Progenitor cell of endocrine pancreas (in vitro differentiated cells): ENCODE measurements around the gene BMP8A. TPM values are rescaled to one million over a fixed set of nuclear protein-coding genes. Genes with fewer than 3 reads are reported as not detected.
"Not testable (repeated sequence)": the region's sequence is repeated elsewhere in the genome, so short reads cannot be mapped to it uniquely, and the experiment has no call there.

Source experiments
- DNase-seq: peaks from one replicate; pipeline ENCODE4 v3.0.0; 2021; ENCODE audit warnings: low spot score; ENCODE audit not compliant: unreplicated experiment
- H3K27ac Mint-ChIP-seq: 2 replicates; pipeline ENCODE4 v1.8.0; 2021; ENCODE audit warnings: mild to moderate bottlenecking, moderate library complexity, mixed read lengths
- H3K27me3 Mint-ChIP-seq: 2 replicates; pipeline ENCODE4 v1.8.0; 2021; ENCODE audit warnings: mixed read lengths
- H3K36me3 Mint-ChIP-seq: 2 replicates; pipeline ENCODE4 v1.8.0; 2022; ENCODE audit warnings: mixed read lengths; ENCODE audit not compliant: insufficient read depth
- H3K4me1 Mint-ChIP-seq: 2 replicates; pipeline ENCODE4 v1.8.0; 2021; ENCODE audit warnings: low read depth, mixed read lengths
- H3K4me3 Mint-ChIP-seq: 2 replicates; pipeline ENCODE4 v1.8.0; 2021; ENCODE audit warnings: low read depth, mild to moderate bottlenecking, moderate library complexity, mixed read lengths
- H3K9me3 Mint-ChIP-seq: 2 replicates; pipeline ENCODE4 v1.8.0; 2021; ENCODE audit warnings: low read depth, mixed read lengths
- CTCF ChIP-seq: fragments of 200-600 bp; sonication (generic); IDR thresholded peaks from one replicate; pipeline ENCODE4 v1.5.0; 2021; ENCODE audit warnings: antibody characterized with exemption, mild to moderate bottlenecking; ENCODE audit not compliant: unreplicated experiment
- long read RNA-seq: library from polyadenylated mRNA; unstranded; transcript quantifications from one replicate; pipeline ENCODE4 v2.0.0, GENCODE V29; 2020
- total RNA-seq: library from RNA; stranded (reverse); gene quantifications from 2 replicates; pipeline ENCODE4 v1.2.1, GENCODE V29; 2021

BMP8A gene
- total RNA-seq, result 0.67 and 0.71 TPM in 2 replicates
- long read RNA-seq, result 0 reads

DNA sequence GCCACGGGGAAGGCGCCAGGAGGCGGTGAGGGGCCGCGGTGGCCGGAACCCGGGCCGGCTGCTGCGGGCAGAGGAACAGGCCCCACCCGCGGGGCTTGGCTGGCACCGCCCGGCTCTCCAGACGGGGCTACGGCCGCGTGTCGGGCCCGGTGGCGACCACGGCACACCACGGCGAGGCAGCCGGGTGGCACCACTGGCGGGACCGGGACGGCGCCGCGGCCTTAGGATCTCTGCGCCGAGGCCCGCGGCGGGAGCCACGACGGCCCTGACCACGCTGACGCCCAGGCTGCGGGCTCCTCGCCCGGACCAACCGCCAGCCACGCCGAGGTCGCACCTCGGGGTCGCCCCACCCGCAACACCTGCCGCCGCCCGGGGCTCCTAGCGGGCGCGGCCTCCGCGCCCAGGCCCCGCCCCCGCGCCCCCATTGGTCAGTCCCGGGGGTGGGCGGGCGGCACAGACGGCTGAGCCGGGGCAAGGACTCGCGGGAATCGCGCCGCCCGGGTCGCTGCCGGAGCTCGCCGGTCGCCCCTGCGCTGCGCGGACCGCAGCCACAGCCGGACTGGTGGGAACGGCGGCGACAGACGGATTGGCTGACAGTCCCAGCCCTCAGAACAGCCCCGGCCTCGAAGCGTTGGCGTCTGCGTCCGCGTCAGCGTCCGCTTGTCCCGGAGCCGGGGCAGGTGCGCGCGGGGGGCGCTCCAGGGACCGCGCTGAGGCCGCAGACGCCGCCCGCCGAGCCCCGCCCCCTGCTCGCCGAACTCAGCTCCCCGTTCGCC, at the start of gene BMP8A:
TSS of gene BMP8A (plus strand) at position 491 of the 776 bp plus-strand sequence. CDS start 356 bp downstream, outside the sequence.
- peaks cover 5% of the 10 kb centered on the region for H3K4me1 Mint-ChIP-seq
- peaks cover 40% of the 10 kb centered on the region for H3K27me3 Mint-ChIP-seq
- peak; percentile 69 for DNase-seq
- no peak for TF ChIP-seq CTCF
- H3K36me3 Mint-ChIP-seq, result peaks cover 5% of the 10 kb centered on the region
- H3K9me3 Mint-ChIP-seq, result no peaks in the 10 kb centered on the region
- H3K27ac Mint-ChIP-seq, result no peak within 1 kb of the TSS
- H3K4me3 Mint-ChIP-seq, result peak within 1 kb of the TSS; percentile 50

GRCh38 chr1:39441797-39442196, 49.6 kb upstream of the BMP8A start:
- no peak for DNase-seq
- TF ChIP-seq CTCF, result no peak
- no peak overlapping the region for H3K27ac Mint-ChIP-seq
- no peaks in the 10 kb centered on the region for H3K9me3 Mint-ChIP-seq
- no peaks in the 10 kb centered on the region for H3K27me3 Mint-ChIP-seq
- peaks cover 6% of the 10 kb centered on the region for H3K4me1 Mint-ChIP-seq
- H3K36me3 Mint-ChIP-seq, result peaks cover 45% of the 10 kb centered on the region
- H3K4me3 Mint-ChIP-seq, result no peak overlapping the region

DNA sequence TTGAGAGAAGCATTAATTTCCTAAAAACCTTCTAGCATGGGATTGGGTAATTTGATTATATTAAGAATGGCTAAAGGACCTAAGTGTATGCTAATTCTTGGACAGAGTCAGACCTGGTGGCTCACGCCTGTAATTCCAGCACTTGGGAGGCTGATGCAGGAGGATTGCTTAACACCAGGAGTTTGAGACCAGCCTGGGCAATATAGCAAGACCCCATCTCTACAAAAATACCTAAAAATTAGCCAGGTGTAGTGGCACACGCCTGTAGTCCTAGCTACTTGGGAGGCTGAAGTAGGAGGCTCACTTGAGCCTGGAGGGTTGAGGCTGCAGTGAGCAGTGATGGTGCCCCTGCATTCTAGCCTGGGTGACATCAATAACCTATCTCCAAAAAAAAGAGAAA, 45.9 kb upstream of the BMP8A start:
- Mint-ChIP-seq H3K9me3 (no peaks in the 10 kb centered on the region), H3K4me3 (no peak overlapping the region), H3K4me1 (peaks cover 6% of the 10 kb centered on the region), H3K36me3 (peaks cover 48% of the 10 kb centered on the region), H3K27ac (no peak overlapping the region), H3K27me3 (no peaks in the 10 kb centered on the region)
- TF ChIP-seq CTCF, result no peak
- no peak for DNase-seq

- no peak for TF ChIP-seq CTCF
- H3K27me3 Mint-ChIP-seq, result no peaks in the 10 kb centered on the region
- no peaks in the 10 kb centered on the region for H3K9me3 Mint-ChIP-seq
- peaks cover 52% of the 10 kb centered on the region for H3K36me3 Mint-ChIP-seq
- no peaks in the 10 kb centered on the region for H3K4me1 Mint-ChIP-seq
- peak overlapping the region; percentile 52 for H3K27ac Mint-ChIP-seq
- no peak overlapping the region for H3K4me3 Mint-ChIP-seq
- DNase-seq, result no peak
These were observed 44.4 kb upstream of the BMP8A start for GRCh38 chr1:39446986-39447567.

GRCh38 chr1:39450041-39450440, 41.4 kb upstream of the BMP8A start:
- not testable (repeated sequence) for H3K4me3 Mint-ChIP-seq, H3K9me3 Mint-ChIP-seq, H3K4me1 Mint-ChIP-seq, DNase-seq, H3K27me3 Mint-ChIP-seq, H3K27ac Mint-ChIP-seq
- peaks cover 40% of the 10 kb centered on the region for H3K36me3 Mint-ChIP-seq
